ENCODE data around the gene IL4.

IL4 gene

DNA sequence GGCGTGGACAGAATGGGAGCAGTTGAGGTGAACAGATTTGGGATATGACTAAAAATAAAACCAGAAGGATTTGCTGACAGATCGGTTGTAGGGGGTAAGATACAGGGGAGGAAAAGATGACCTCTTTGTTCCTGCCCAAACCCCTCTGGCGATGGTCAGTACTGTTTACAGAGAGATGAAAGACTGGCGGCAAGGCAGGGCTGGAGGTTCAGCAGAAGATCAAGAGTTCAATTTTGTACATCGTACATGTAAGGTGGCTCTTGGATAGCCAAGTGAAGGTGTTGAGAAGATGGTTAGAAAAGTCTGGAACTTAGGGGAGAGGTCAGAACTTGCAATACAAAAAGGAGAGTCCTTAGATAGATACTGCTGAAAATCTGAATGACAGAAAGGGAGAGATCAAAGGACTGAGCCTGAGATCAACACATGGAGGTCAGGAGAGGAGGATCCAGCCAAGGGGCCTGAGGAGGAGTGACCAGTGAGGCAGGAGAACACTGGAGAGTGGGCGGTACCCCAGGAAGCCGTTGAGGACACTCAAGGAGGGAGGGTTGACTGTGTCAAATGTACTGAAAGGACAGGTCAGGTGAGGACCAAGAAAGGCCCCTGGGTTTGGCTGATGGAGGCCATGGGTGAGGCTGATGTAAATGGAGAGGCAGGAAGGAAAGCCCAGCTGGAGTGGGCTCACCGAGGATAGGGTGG is 7.1 kb downstream of the IL4 start:
- TF ChIP-seq, protein P1, sequence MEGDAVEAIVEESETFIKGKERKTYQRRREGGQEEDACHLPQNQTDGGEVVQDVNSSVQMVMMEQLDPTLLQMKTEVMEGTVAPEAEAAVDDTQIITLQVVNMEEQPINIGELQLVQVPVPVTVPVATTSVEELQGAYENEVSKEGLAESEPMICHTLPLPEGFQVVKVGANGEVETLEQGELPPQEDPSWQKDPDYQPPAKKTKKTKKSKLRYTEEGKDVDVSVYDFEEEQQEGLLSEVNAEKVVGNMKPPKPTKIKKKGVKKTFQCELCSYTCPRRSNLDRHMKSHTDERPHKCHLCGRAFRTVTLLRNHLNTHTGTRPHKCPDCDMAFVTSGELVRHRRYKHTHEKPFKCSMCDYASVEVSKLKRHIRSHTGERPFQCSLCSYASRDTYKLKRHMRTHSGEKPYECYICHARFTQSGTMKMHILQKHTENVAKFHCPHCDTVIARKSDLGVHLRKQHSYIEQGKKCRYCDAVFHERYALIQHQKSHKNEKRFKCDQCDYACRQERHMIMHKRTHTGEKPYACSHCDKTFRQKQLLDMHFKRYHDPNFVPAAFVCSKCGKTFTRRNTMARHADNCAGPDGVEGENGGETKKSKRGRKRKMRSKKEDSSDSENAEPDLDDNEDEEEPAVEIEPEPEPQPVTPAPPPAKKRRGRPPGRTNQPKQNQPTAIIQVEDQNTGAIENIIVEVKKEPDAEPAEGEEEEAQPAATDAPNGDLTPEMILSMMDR (IDR thresholded peaks at IDR 0.05; ENCODE audit: low read depth, low read length, missing control alignments): no peak
- H3K4me3 ChIP-seq (ENCODE audit: low read depth, low read length): no peak overlapping the region
- DNase-seq (ENCODE audit: low read depth): no peak

DNA sequence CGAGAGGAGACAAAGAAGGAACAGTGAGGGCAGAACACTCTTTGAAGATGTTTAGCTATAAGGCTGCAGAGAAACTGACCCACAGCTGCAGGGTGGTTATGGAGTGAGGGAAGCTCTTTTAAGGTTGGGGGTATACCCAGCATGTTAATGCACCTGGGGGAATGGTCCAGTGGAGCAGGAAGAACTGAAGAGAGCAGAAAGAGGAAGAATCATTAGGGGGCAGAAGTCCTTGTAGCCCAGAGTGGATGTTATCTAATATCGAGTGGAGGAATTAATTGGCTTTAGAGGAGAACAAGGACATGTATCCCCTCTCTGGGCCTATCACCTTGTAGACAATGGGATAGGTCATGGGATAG is 7.7 kb downstream of the IL4 start:
- TF ChIP-seq, protein P1 (IDR thresholded peaks at IDR 0.05; ENCODE audit: low read depth, low read length, missing control alignments): no peak
- DNase-seq (ENCODE audit: low read depth): no peak
- H3K4me3 ChIP-seq (ENCODE audit: low read depth, low read length): no peak overlapping the region

DNA sequence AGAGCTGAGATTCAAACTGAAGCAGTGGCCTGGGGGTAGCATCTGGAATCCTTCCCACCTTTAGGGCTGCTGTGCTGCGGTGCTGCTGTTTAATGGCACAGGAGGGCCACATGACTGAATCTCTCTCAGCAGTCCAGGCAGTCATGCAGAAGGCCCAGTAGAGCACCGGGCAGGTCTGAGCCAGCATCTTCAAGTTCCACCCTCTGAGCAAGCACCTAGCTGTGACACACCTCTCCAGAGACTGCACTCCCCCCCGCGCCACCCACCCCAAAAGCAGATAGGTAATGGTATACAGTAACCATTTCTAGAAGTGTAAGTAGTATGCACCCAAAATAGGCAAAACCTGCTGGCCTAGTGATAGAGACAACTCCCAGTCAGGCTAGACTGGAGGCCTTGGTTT is 8.2 kb downstream of the IL4 start:
- TF ChIP-seq, protein P1 (IDR thresholded peaks at IDR 0.05; ENCODE audit: low read depth, low read length, missing control alignments): no peak
- DNase-seq (ENCODE audit: low read depth): no peak
- H3K4me3 ChIP-seq (ENCODE audit: low read depth, low read length): no peak overlapping the region

DNA sequence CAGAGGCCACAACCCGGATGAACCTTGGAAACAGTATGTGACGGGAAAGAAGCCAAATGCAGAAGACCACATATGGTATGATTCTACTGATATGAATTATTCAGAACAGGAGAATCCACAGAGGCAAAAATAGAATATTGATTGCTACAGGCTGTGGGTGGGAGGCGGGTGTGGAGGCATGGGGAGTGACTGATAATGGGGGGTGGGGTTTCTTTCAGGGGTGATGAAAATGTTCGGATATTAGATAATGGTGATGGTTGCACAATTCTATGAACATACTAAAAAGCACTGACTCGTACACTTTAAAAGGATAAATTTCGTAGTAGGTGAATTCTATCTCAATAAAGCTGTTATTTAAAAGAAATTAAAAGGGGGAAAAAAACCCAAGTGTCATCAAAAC is 10.7 kb downstream of the IL4 start:
- no peak for DNase-seq (ENCODE audit: low read depth)
- H3K4me3 ChIP-seq (ENCODE audit: low read depth, low read length): no peak overlapping the region
- TF ChIP-seq, protein P1 (IDR thresholded peaks at IDR 0.05; ENCODE audit: low read depth, low read length, missing control alignments): no peak

DNA sequence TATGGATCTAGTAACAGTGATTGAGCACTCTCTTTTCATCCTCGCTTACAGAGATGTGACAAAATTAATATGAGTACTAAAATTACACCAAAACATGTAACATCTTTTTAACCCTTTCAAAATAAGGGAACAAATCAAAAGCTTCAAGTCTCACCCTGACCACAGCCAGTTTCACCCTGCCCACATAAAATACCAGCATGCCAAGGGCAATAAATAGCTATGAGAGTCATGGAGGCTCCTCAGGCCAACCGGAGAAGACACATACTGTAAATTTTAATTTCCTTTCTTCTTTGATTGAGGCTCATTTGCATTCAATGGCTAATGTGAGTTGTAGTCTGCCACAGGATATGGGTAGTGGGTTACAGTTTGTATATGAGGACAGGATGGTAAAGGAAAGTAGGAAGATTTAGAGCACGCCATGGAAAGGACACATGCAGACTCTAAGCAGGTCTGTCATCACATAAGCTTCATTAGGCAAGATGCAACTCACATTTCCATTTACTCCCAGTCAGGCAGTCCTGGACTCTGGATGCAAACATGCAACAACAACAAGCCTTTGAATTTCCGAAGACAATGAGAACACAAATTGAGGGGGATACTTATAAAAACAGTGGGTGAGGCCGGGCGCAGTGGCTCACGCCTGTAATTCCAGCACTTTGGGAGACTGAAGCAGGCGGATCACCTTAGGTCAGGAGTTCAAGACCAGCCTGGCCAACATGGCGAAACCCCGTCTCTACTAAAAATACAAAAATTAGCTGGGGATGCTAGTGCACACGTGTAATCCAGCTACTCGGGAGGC is 11.3 kb downstream of the IL4 start:
- H3K4me3 ChIP-seq (ENCODE audit: low read depth, low read length): no peak overlapping the region
- no peak for DNase-seq (ENCODE audit: low read depth)
- TF ChIP-seq, protein P1 (IDR thresholded peaks at IDR 0.05; ENCODE audit: low read depth, low read length, missing control alignments): no peak

DNA sequence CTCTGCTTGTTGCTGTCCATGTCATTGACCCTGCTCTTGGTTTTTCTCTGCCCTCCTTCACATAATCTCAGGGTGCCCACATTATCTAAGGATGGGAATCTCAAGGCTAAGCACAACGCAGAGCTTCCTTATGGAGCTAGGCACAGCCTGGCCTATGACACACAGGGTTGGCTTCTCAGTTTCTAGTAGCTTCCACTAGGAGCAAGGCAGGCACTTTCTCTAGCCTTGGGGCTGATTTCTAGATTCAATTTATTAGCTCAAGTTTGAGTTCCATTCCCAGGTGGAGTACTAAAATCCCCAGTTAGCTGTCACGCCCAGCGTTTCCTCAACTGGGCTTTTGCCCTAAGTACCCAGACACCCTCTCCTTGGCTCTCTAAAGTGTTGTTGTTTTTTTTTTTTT is 12.4 kb downstream of the IL4 start:
- DNase-seq (ENCODE audit: low read depth): no peak
- H3K4me3 ChIP-seq (ENCODE audit: low read depth, low read length): no peak overlapping the region
- TF ChIP-seq, protein P1 (IDR thresholded peaks at IDR 0.05; ENCODE audit: low read depth, low read length, missing control alignments): no peak
